Lower leg skin (tissue), 4 donors: ENCODE measurements around the gene ARL5B. TPM values are rescaled to one million over a fixed set of nuclear protein-coding genes. Genes with fewer than 3 reads are reported as not detected.

ENCODE experiments used
- DNase-seq, 2 donors: peaks; one replicate each; pipeline ENCODE4 v3.0.0-alpha.2; 2019; ENCODE audit warnings: low spot score in 2 of 2
- H3K4me3 ChIP-seq: fragments of 200-600 bp; sonication (generic); 2 replicates; pipeline ENCODE4 v1.5.1; 2017; ENCODE audit warnings: mild to moderate bottlenecking, low read depth; ENCODE audit not compliant: poor library complexity, severe bottlenecking
- CTCF ChIP-seq, 3 donors: fragments of 450-650 bp; IDR thresholded peaks; one replicate each; pipeline ENCODE4 v1.5.1; 2016; ENCODE audit warnings: antibody characterized with exemption in 3 of 3, mild to moderate bottlenecking in 3 of 3, moderate library complexity in 2 of 3
- POLR2A ChIP-seq, 2 donors: fragments of 450-650 bp; IDR thresholded peaks; one replicate each; pipeline ENCODE4 v1.6.1; 2016 to 2017; ENCODE audit warnings: antibody characterized with exemption in 2 of 2, mild to moderate bottlenecking in 1 of 2, moderate library complexity in 1 of 2
- WGBS, 2 donors: methylation state at CpG; one replicate each; pipeline ENCODE4 v1.1.5; 2018; 5-methylcytosine and 5-hydroxymethylcytosine counted together
- intact Hi-C: fragments of 100-400 bp; cut with DNase I; formaldehyde crosslinking; loops from one replicate; pipeline ENCODE4 v1.15.0; 2023; ENCODE audit warnings: low total_unique reads
- total RNA-seq, 4 donors: library from RNA; depleted of rRNA; stranded (reverse); fragments of >200 nt; gene quantifications; one replicate each; pipeline ENCODE4 v1.1.0, GENCODE V29; 2016

Gene ARL5B
- total RNA-seq, 4 donors from 2014 or later: 10.9 to 15.9 (median 14.0) TPM

- H3K4me3 ChIP-seq: no peak overlapping the region
- 38 to 45% methylated on average over 3 of the region's 3 CpGs for WGBS, 2 donors
- TF ChIP-seq CTCF (IDR thresholded peaks at IDR 0.05) (no peak), POLR2A (IDR thresholded peaks at IDR 0.05) (no peak)
Measured at GRCh38 chr10:18723801-18724200, 64.6 kb downstream of the ARL5B start.

More at GRCh38 chr10:18723801-18724200, 64.6 kb downstream of the ARL5B start:
- DNase-seq: no peak
- intact Hi-C loops: no loop called here

Other genes with a start within 250 kb of the ARL5B start
- gene NSUN6, start 7.8 kb upstream of the ARL5B start, total RNA-seq: 10 to 100 TPM in 1 of 4 donors, 1 to 10 TPM in 3; 5.9 to 12.8 (median 8.6) TPM